GM20000 (cell line): ENCODE data around the gene HP1BP3.
"Not testable (repeated sequence)": the region's sequence is repeated elsewhere in the genome, so short reads cannot be mapped to it uniquely, and the experiment has no call there.

Experiments
- DNase-seq: peaks from one replicate; pipeline ENCODE4 v3.0.0; 2012; ENCODE audit warnings: low spot score
- TF ChIP-seq, protein P1 (sequence below): IDR thresholded peaks from 2 replicates; pipeline ENCODE4 v1.5.1; 2012; ENCODE audit warnings: mild to moderate bottlenecking, control low read depth; ENCODE audit errors: extremely low read depth, missing control alignments

The HP1BP3 gene

DNA sequence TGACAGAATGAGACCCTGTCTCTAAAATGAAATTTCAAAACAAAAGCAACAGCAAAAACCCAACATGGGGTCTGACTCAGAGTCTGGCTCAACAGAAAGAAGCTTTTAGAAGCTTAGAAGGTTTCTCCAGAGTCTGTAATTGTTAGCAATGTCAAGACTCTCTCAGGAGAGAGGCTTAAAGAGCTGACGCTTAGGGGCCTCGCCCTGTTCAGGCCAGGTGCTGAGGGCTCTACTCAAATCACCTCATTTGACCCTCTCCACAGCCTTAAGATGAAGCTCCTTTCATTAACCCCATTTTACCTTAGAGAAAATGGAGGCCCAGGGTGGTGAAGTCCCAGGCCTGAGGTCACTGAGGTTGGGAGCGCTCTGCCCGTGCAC, 64.0 kb downstream of the HP1BP3 start:
- DNase-seq = no peak
- TF ChIP-seq, protein P1, sequence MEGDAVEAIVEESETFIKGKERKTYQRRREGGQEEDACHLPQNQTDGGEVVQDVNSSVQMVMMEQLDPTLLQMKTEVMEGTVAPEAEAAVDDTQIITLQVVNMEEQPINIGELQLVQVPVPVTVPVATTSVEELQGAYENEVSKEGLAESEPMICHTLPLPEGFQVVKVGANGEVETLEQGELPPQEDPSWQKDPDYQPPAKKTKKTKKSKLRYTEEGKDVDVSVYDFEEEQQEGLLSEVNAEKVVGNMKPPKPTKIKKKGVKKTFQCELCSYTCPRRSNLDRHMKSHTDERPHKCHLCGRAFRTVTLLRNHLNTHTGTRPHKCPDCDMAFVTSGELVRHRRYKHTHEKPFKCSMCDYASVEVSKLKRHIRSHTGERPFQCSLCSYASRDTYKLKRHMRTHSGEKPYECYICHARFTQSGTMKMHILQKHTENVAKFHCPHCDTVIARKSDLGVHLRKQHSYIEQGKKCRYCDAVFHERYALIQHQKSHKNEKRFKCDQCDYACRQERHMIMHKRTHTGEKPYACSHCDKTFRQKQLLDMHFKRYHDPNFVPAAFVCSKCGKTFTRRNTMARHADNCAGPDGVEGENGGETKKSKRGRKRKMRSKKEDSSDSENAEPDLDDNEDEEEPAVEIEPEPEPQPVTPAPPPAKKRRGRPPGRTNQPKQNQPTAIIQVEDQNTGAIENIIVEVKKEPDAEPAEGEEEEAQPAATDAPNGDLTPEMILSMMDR = no peak

DNA sequence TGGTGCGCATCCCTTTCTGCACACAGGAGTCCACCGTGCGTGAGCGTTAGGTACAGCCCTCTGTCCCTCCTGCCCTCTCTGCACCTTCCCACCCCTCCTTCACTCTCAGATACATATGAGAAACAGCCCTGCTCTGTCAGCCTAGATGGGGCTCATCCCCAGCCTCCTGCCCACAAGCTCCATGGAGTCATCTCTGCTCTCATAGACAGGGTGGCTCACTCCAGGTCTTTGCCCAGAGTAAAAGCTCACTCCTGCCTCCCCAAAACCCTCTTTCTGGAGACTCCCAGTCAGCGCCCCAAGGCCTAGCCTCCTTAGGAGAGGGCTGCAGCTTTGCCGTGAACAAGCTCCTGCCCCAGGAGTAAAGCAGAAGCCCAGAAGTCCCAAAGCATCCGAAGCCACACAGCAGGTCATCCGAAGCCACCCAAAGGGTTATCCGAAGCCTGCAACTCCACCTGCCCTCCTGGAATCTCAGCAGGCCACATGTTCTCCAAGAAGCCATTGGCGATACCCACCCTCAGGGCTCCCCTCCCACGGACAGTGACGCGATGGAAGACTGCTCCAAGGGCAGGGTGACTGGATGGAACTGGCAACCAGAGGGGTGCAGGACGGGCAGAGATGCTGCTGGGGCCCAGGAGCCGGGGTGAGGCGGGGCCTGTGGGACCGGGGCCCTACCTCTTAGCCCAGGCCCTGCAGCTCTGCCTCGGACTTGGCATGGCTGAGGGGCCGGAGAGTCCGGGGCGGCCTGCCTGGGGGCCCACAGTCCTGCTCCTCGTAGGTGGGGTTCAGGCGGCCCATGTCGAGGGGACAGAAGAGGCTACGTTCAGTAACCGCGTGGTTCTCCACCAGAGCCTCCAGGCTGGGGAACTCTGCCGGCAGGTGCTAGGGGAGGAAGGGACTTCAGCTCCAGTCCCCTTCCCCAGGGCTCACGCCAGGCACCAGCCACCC, 65.7 kb downstream of the HP1BP3 start:
- no peak for DNase-seq
- TF ChIP-seq, protein P1 = no peak

DNA sequence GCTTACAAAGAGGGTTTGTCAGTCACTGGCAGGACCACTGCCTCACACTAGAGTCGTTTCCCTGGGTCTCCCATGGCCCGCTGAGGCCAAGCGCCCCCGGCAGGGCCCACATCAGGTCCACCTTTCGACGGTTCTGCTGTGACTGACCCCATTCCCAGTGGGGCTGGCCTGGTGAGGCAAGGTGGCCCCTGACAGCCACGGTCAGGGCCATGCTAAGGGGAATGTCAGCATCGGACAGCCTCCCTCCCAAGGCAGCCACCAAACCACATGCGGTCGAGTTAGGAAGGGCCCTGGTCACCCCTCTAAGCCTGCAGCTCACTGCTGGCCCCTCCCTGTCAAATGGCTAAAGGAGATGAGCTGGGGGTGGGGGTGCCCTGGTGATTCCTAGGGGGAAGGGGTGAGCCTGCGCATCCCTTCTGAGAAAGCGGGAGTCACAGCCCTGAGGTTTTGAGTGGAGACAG, 66.4 kb downstream of the HP1BP3 start:
- no peak for DNase-seq
- TF ChIP-seq, protein P1 = no peak

DNA sequence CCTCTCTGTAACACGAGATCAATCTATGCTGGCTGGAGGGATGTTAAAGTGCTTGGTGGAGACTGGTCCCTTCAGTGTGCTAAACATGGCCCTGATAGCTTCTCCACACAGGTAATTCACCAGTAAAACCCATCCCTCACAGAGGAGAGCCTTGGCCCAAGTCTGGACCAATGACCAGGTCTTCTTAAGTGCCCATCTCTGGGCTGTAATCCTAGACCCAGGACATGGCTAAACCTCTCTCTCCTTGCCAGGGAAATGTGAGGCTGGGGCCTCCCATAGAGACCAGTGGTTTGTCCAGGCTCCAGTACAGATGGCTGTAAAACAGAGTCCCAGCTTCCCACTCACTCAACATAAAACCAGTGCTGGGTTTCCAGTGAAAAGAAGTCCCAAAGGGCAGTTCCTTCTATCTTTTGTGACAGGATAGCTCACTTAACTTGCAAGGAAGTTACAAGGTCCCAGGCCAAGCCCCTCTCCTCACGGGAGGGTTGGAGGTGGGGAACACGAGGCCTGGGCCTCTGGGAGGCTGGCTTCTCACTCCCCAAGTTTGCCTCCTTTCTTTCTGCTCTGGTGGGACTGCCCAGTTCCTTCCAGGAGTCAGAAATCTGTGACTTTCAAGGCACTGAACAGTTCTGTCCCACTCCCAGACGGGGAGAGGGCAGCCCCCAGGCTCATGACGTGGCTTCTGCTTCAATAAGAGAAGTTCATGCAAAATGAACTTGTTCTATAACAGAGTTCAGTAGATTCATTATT, 67.1 kb downstream of the HP1BP3 start:
- DNase-seq = no peak
- TF ChIP-seq, protein P1 = no peak

DNA sequence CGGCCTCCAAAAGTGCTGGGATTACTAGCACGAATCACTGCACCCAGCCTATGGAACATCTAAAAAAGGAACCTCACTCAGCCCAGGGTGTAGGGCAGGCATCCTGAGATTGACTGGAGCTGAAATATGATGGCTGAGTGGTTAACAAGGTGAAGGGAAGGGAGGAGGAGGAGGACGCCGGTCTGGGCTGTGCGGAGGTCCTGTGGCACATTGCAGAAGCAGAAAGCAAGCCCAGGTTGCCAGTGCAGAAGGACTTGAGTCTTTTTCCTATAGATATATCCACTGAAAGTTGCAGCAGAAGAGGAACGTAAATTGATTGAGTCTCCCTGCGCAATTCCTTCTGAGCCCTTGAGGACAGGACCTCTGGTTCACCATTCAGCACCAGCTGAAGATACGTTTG, 67.8 kb downstream of the HP1BP3 start:
- TF ChIP-seq, protein P1 = no peak
- no peak for DNase-seq

DNA sequence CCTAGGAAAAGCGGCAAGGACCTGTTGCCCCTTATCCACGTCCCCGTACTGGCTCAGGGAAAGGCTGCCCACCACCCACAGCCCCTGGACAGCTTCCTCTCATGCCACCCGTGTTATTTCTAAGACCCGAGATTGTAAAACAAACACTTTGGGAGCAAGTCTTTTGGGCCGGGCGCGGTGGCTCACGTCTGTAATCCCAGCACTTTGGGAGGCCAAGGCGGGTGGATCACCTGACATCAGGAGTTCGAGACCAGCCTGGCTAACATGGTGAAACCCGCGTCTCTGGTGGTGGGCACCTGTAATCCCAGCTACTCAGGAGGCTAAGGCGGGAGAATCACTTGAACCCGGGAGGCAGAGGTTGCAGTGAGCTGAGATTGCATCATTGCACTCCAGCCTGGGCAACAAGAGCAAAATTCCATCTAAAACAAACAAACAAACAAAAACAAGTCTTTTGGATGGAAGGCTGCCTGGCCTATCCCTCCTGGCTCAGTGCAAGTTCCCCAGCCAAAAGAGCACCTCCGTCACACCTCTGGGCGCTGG, 68.7 kb downstream of the HP1BP3 start:
- DNase-seq = not testable (repeated sequence)

DNA sequence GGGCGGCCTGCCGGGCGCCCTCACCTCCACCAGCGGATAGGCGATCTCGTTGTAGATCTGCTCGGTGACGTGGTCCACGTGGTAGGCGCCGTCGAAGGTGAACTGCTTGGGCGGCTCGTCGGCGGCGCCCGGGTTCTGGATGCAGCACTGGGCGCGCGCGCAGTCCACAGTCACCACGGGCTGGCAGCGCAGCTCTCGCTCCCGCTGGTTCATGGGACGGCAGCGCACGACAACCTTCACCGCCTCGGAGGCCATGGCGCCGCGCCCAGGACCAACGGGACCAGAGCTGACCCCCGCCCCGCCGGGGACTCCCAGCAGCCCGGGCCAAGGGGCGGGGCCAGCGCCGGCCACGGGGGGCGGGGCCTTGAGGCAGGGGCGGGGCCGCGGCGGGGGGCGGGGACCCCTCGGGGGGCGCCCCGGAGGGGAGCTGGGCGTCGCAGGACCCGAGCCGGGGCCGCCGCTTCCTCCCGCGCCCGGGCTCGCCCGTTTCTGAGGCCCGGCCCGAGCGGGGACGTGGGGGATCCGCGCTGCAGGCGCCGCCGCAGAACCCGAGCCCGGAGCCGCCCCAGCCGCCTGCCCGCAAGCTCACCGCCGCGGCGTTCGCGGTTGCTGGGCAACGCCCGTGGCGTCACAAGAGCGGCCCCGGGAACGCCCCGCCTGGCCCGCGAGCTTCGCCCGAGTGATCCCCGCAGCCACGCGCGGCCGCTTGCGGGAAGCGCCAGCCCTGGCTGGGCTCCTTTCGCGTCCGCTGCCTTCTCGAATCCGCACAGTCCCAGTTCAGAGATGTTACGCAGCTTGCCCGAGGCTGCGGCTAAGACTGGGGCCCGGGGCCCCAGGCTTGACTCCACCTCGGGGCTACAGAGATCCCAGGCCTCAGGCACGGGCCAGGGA, 69.4 kb downstream of the HP1BP3 start, which contains the start of gene KIF17:
Gene KIF17, minus strand, starts transcription at position 556 of the 891 bp plus-strand sequence. Its CDS starts 301 bp downstream, at position 255.
- TF ChIP-seq, protein P1 = no peak
- peak; percentile 88 for DNase-seq
